ENCODE data around the gene N4BP2.

GRCh38 chr4:40130401-40131036 lies 73.9 kb downstream of the N4BP2 start:
- TF ChIP-seq CTCF (IDR thresholded peaks at IDR 0.05; ENCODE audit: low read length), result no peak
- TF ChIP-seq EZH2 (IDR thresholded peaks at IDR 0.05; ENCODE audit: borderline replicate concordance, low read length), result no peak

All from OCI-LY1 (cell line).